ENCODE results near the gene TSPAN33.
"Not testable (repeated sequence)": the region's sequence is repeated elsewhere in the genome, so short reads cannot be mapped to it uniquely, and the experiment has no call there.

GRCh38 chr7:129173861-129174260 is 29.4 kb downstream of the TSPAN33 start:
- TF ChIP-seq CTCF, POLR2AphosphoS5, POLR2A (IDR thresholded peaks at IDR 0.05): not testable (repeated sequence)
